WERI-Rb-1 (cell line): ENCODE results near the gene DENND10.
A peak's percentile ranks its signal among the peaks of the same experiment; 100 is the strongest.
"Not testable (repeated sequence)": the region's sequence is repeated elsewhere in the genome, so short reads cannot be mapped to it uniquely, and the experiment has no call there.

Experiments
- DNase-seq: peaks from one replicate; pipeline ENCODE4 v3.0.0-alpha.2; 2020
- H3K27ac ChIP-seq: fragments of 250-450 bp; sonication (Bioruptor Pico); 2 replicates; pipeline ENCODE4 v1.5.1; 2020; ENCODE audit warnings: mild to moderate bottlenecking, moderate library complexity
- H3K27me3 ChIP-seq: fragments of 250-450 bp; sonication (Bioruptor Pico); 2 replicates; pipeline ENCODE4 v1.5.1; 2021; ENCODE audit warnings: mild to moderate bottlenecking, low read depth, moderate library complexity; ENCODE audit not compliant: insufficient read depth, severe bottlenecking
- H3K36me3 ChIP-seq: fragments of 250-450 bp; sonication (Bioruptor Pico); 2 replicates; pipeline ENCODE4 v1.5.1; 2020; ENCODE audit warnings: mild to moderate bottlenecking, moderate library complexity
- H3K4me3 ChIP-seq: 2 replicates; pipeline ENCODE4 v1.5.1; 2011; ENCODE audit warnings: low read depth, mild to moderate bottlenecking, control low read depth, low read length
- H3K9me3 ChIP-seq: fragments of 250-450 bp; sonication (Bioruptor Pico); 2 replicates; pipeline ENCODE4 v1.5.1; 2021; ENCODE audit warnings: mild to moderate bottlenecking, moderate library complexity; ENCODE audit not compliant: severe bottlenecking
- CTCF ChIP-seq: IDR thresholded peaks from 2 replicates; pipeline ENCODE4 v1.5.1; 2011; ENCODE audit warnings: low read depth, mild to moderate bottlenecking, control low read depth, inconsistent platforms, low read length

The DENND10 gene

GRCh38 chr10:119177708-119178371 lies 73.9 kb downstream of the DENND10 start:
- no peak for DNase-seq
- H3K36me3 ChIP-seq, result peaks cover 43% of the 10 kb centered on the region
- H3K27ac ChIP-seq, result peak overlapping the region; percentile 96
- H3K9me3 ChIP-seq, result peaks cover 2% of the 10 kb centered on the region
- H3K4me3 ChIP-seq, result peak overlapping the region; percentile 96
- H3K27me3 ChIP-seq, result no peaks in the 10 kb centered on the region
- TF ChIP-seq CTCF, result no peak

GRCh38 chr10:119178372-119179119 lies 74.6 kb downstream of the DENND10 start, which contains the start of gene PRDX3:
Gene PRDX3 (minus strand): TSS chr10:119178812. CDS start chr10:119178790, 22 bp downstream.
- Histone ChIP-seq H3K27ac (peak within 1 kb of the TSS; percentile 96), H3K27me3 (no peaks in the 10 kb centered on the region), H3K9me3 (peaks cover 2% of the 10 kb centered on the region), H3K36me3 (peaks cover 36% of the 10 kb centered on the region), H3K4me3 (peak within 1 kb of the TSS; percentile 96)
- peak; percentile 95 for DNase-seq
- 0 out of 2 replicates have a peak, but pooled peaks have one; percentile 3 for TF ChIP-seq CTCF

- Histone ChIP-seq H3K27ac (peak overlapping the region; percentile 48), H3K36me3 (peaks cover 14% of the 10 kb centered on the region)
- not testable (repeated sequence) for DNase-seq, H3K9me3 ChIP-seq, H3K27me3 ChIP-seq, H3K4me3 ChIP-seq
Observed at GRCh38 chr10:119180850-119181400, 77.0 kb downstream of the DENND10 start.

GRCh38 chr10:119183664-119184412 lies 79.9 kb downstream of the DENND10 start:
- H3K27ac ChIP-seq, result no peak overlapping the region
- H3K4me3 ChIP-seq, result no peak overlapping the region
- TF ChIP-seq CTCF, result no peak
- DNase-seq, result no peak
- H3K9me3 ChIP-seq, result peaks cover 2% of the 10 kb centered on the region
- H3K36me3 ChIP-seq, result no peaks in the 10 kb centered on the region
- no peaks in the 10 kb centered on the region for H3K27me3 ChIP-seq
